K562 (cell line): ENCODE results near the gene TAF15. TPM values are rescaled to one million over a fixed set of nuclear protein-coding genes. Genes with fewer than 3 reads are reported as not detected.

Experiments
- ARID3B ChIP-seq: fragments of 250-450 bp; sonication (Bioruptor Pico); IDR thresholded peaks from 2 replicates; pipeline ENCODE4 v1.4.0; 2020; ENCODE audit warnings: borderline replicate concordance
- CBX8 ChIP-seq: fragments of 200-600 bp; sonication (generic); IDR thresholded peaks from 2 replicates; pipeline ENCODE4 v1.6.1; 2012; ENCODE audit warnings: borderline replicate concordance, mixed run types, low read depth, mild to moderate bottlenecking, moderate library complexity, mixed read lengths, low read length, control low read depth, inconsistent platforms; ENCODE audit not compliant: poor library complexity, severe bottlenecking; ENCODE audit errors: extremely low read depth
- CEBPB ChIP-seq: fragments of 450-650 bp; IDR thresholded peaks from 2 replicates; pipeline ENCODE4 v1.6.1; 2016; ENCODE audit warnings: missing genetic modification characterization, missing compliant biosample characterization
- CREM ChIP-seq: IDR thresholded peaks from 2 replicates; pipeline ENCODE4 v1.6.1; 2014; ENCODE audit warnings: antibody characterized with exemption, low read depth
- DLX4 ChIP-seq: fragments of 250-450 bp; sonication (Bioruptor Pico); IDR thresholded peaks from 2 replicates; pipeline ENCODE4 v1.6.1; 2021; ENCODE audit warnings: mild to moderate bottlenecking
- MTA2 ChIP-seq: fragments of 450-650 bp; IDR thresholded peaks from 2 replicates; pipeline ENCODE4 v1.6.1; 2016; ENCODE audit warnings: low read depth
- MYNN ChIP-seq, 2 experiments: sonication (generic); formaldehyde crosslinking in 1 of 2; IDR thresholded peaks; 2 replicates each; pipeline versions ENCODE4 v1.5.0 to v1.6.1; 2016 to 2020; ENCODE audit warnings: antibody characterized with exemption in 1 of 2, missing genetic modification reagents in 1 of 2
- NCOR1 ChIP-seq: fragments of 450-650 bp; IDR thresholded peaks from 2 replicates; pipeline ENCODE4 v1.6.1; 2016; ENCODE audit warnings: mild to moderate bottlenecking, moderate library complexity
- NFE2L1 ChIP-seq: fragments of 450-650 bp; IDR thresholded peaks from 2 replicates; pipeline ENCODE4 v1.6.1; 2016; ENCODE audit warnings: missing genetic modification characterization, low read depth, mild to moderate bottlenecking, missing compliant biosample characterization, moderate library complexity, borderline replicate concordance
- NFIC ChIP-seq: fragments of 450-650 bp; IDR thresholded peaks from 2 replicates; pipeline ENCODE4 v1.6.1; 2017; ENCODE audit warnings: mild to moderate bottlenecking, inconsistent platforms
- RBM17 ChIP-seq: fragments of 200-400 bp; formaldehyde crosslinking; IDR thresholded peaks from 2 replicates; pipeline ENCODE4 v1.6.1; 2017; ENCODE audit warnings: low read depth, mild to moderate bottlenecking, low read length, borderline replicate concordance
- SRF ChIP-seq, 2 experiments: fragments of 250-450, 450-650 bp in 1 of 2; sonication (Bioruptor Pico) in 1 of 2; sonication (generic) in 1 of 2; formaldehyde crosslinking; IDR thresholded peaks; 2 replicates each; pipeline versions ENCODE4 v1.5.0 to v1.5.1; 2020 to 2022; ENCODE audit warnings: mild to moderate bottlenecking in 1 of 2, missing genetic modification reagents in 1 of 2
- TFAP4 ChIP-seq: sonication (generic); formaldehyde crosslinking; IDR thresholded peaks from 2 replicates; pipeline ENCODE4 v1.8.0; 2022; ENCODE audit warnings: missing genetic modification reagents, mild to moderate bottlenecking, moderate library complexity, borderline replicate concordance
- ZBTB34 ChIP-seq: fragments of 250-450 bp; sonication (Bioruptor Pico); IDR thresholded peaks from 2 replicates; pipeline ENCODE4 v1.8.0; 2021; ENCODE audit warnings: mild to moderate bottlenecking, moderate library complexity
- ZC3H8 ChIP-seq: fragments of 450-650 bp; IDR thresholded peaks from 2 replicates; pipeline ENCODE4 v1.6.1; 2017
- ZHX1 ChIP-seq: fragments of 150-350 bp; conservative IDR thresholded peaks from 2 replicates; pipeline ENCODE4 v1.6.1; 2014; ENCODE audit warnings: low read length
- ZNF311 ChIP-seq: fragments of 250-450 bp; sonication (Bioruptor Pico); IDR thresholded peaks from 2 replicates; pipeline ENCODE4 v1.4.0; 2020; ENCODE audit warnings: mild to moderate bottlenecking, moderate library complexity
- ZNF764 ChIP-seq: fragments of 250-450 bp; sonication (Bioruptor Pico); IDR thresholded peaks from 2 replicates; pipeline ENCODE4 v1.4.0; 2020; ENCODE audit warnings: low read depth, mild to moderate bottlenecking, moderate library complexity
- ZNF79 ChIP-seq: fragments of 250-450 bp; sonication (Bioruptor Pico); IDR thresholded peaks from 2 replicates; pipeline ENCODE4 v1.4.0; 2020; ENCODE audit warnings: low read depth, mild to moderate bottlenecking, moderate library complexity
- polyA plus RNA-seq, 8 experiments: library from polyadenylated mRNA; depleted of rRNA in 4 of 8; stranded (reverse) in 5 of 8; unstranded in 3 of 8; fragments of >200 nt; fragmentation: Nextera tagmentation in 2 of 8; fragmentation: Illumina TruSeq in 1 of 8; extraction: Ambion mirVana in 2 of 8; extraction: Trizol in 1 of 8; gene quantifications; 2 replicates each; pipeline versions ENCODE4 v1.2.1 to v1.2.3, GENCODE V29; 2011 to 2014; ENCODE audit warnings: inconsistent platforms in 1 of 8, missing spikeins in 1 of 8
- total RNA-seq, 7 experiments: library from RNA; depleted of rRNA in 6 of 7; stranded (reverse); fragments of >200 nt in 6 of 7; fragmentation: Illumina TruSeq in 2 of 7; extraction: Trizol in 2 of 7; gene quantifications; 2 replicates each; pipeline versions ENCODE4 v1.2.1 to v1.2.3, GENCODE V29; 2011 to 2021; ENCODE audit warnings: low replicate concordance in 1 of 7

The TAF15 gene
- total and polyA plus RNA-seq, 9 of the 15 experiments (the other 6 are each of a cell fraction or from before 2014, with no cell fraction given): 4.1 to 272 (median 56.8) TPM

- TF ChIP-seq NCOR1 (peak; percentile 26; the same call in 1 of the 2 replicates), MTA2 (no peak), CREM (peak; percentile 66), MYNN (IDR thresholded peaks at IDR 0.05) (0 out of 2 replicates have a peak, but pooled peaks have one; percentile 10), MYNN (CRISPR knock-in tag; IDR thresholded peaks at IDR 0.05) (no peak), CEBPB (tag) (0 out of 2 replicates have a peak, but pooled peaks have one; percentile 30), NFIC (peak; percentile 65), RBM17 (no peak), NFE2L1 (no peak), DLX4 (CRISPR knock-in tag) (no peak), ZHX1 (no peak), ZNF764 (CRISPR knock-in tag) (no peak), CBX8 (no peak), ZNF311 (CRISPR knock-in tag) (0 out of 2 replicates have a peak, but pooled peaks have one; percentile 39), ZC3H8 (no peak), ARID3B (no peak), SRF (CRISPR knock-in tag; IDR thresholded peaks at IDR 0.05) (peak; percentile 61 to 65; a peak in 3 of 4 replicates), ZNF79 (CRISPR knock-in tag) (no peak), TFAP4 (peak; percentile 62), ZBTB34 (CRISPR knock-in tag) (no peak)
These were observed at the start of gene TAF15 (continued) for GRCh38 chr17:35808962-35809854.
